Astrocyte of the cerebellum (primary cell): ENCODE data around the gene PTPN14.

Experiments
- DNase-seq: peaks from one replicate; pipeline ENCODE4 v3.0.0-alpha.2; 2011; ENCODE audit warnings: low read depth
- H3K4me3 ChIP-seq: 2 replicates; pipeline ENCODE4 v1.5.1; 2011; ENCODE audit warnings: mild to moderate bottlenecking, low read depth, low read length, moderate library complexity
- CTCF ChIP-seq: IDR thresholded peaks from 2 replicates; pipeline ENCODE4 v1.5.1; 2012; ENCODE audit warnings: low read length, low read depth, moderate library complexity, mild to moderate bottlenecking; ENCODE audit errors: missing control alignments
- in situ Hi-C: cut with HindIII; loops from 2 replicates; pipeline ENCODE4 v1.10.0; 2017; ENCODE audit warnings: low sequenced_read_pairs

The PTPN14 gene

GRCh38 chr1:214516434-214517326 is 34.7 kb downstream of the PTPN14 start:
- no peak for TF ChIP-seq CTCF
- in situ Hi-C loops: no loop called here
- DNase-seq: no peak
- no peak overlapping the region for H3K4me3 ChIP-seq

- DNase-seq: no peak
- no peak for TF ChIP-seq CTCF
- H3K4me3 ChIP-seq: no peak overlapping the region
- in situ Hi-C loops: no loop called here
Observed at GRCh38 chr1:214515544-214516433, 35.6 kb downstream of the PTPN14 start.

DNA sequence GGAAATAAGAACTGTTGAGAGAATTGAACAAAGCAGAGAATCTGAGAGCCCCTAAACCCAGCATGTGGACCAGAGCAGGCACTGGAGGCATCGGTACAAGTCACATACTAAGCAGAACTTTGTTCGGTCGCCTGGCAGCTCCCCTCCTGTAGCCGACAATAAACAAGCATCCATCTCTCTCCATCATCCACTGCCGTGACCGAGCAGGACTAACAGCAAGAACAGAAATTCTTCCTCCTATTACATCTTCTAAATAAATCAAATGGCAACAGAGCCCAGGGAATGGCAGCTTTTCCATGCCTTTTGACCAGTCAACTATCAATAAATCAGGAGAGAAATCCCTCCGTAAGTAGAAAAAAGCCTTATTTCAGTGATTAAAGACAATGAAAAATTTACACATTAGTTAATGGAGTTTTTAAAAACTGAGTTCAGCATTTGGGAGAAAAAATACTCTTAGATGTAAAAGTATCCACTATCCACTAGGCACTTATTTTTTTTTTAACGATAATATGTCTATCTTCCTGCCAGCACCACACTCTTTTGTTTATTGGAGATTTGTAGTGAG is 36.5 kb downstream of the PTPN14 start:
- no peak for TF ChIP-seq CTCF
- DNase-seq: no peak
- peak overlapping the region; percentile 8 for H3K4me3 ChIP-seq
- in situ Hi-C loops: no loop called here

GRCh38 chr1:214514032-214514818 is 37.2 kb downstream of the PTPN14 start:
- TF ChIP-seq CTCF: no peak
- in situ Hi-C loops: no loop called here
- peak; percentile 29 for DNase-seq
- peak overlapping the region; percentile 8 for H3K4me3 ChIP-seq

DNA sequence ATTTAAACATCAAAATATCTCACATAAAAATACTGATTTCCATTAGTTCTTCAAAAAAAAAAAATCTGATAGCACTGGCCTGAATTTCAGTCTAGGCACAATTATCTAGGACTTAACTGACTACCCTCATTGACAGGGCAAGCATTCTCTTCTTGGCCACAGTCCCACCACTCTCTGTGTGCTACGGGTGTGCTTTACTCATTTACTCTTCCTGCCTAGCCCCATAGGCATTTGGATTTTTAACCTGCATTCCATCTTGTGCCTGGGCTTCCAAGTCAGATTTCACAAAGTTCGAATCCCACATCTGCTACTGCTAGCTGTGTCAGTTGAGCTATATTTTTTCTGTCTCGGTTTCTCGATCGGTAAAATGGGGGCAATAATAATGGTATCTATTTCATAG is 38.0 kb downstream of the PTPN14 start:
- no peak overlapping the region for H3K4me3 ChIP-seq
- no peak for DNase-seq
- in situ Hi-C loops: no loop called here
- TF ChIP-seq CTCF: no peak

DNA sequence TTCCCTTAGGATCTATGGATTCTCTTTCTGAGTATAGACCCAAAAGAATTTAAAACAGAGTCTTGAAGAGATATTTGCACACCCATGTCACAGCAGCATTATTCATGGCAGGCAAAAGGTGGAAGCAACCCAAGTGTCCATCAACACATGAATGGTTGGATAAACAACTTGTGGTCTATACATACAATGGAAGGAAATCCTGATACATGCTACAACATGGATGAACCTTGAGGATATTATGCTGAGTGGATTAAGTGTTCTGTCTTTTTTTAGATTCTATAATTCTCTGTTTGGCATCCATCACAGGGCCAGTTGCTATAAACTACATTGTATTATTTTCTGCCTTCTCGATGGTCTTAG is 39.8 kb downstream of the PTPN14 start:
- in situ Hi-C loops: no loop called here
- H3K4me3 ChIP-seq: no peak overlapping the region
- DNase-seq: no peak
- TF ChIP-seq CTCF: no peak
